HepG2 (cell line): ENCODE measurements around the gene CCDC196. TPM values are rescaled to one million over a fixed set of nuclear protein-coding genes. Genes with fewer than 3 reads are reported as not detected.

Experiments used
- GTF3A ChIP-seq: sonication (generic); formaldehyde crosslinking; conservative IDR thresholded peaks from 2 replicates; pipeline ENCODE4 v1.4.0; 2020; ENCODE audit warnings: mild to moderate bottlenecking, missing genetic modification reagents
- HOXA5 ChIP-seq: sonication (generic); formaldehyde crosslinking; IDR thresholded peaks from 2 replicates; pipeline ENCODE4 v1.4.0; 2020; ENCODE audit warnings: missing genetic modification reagents
- KDM5A ChIP-seq: fragments of 200-600 bp; sonication (generic); IDR thresholded peaks from 2 replicates; pipeline ENCODE4 v1.7.0; 2018; ENCODE audit warnings: antibody characterized with exemption, mild to moderate bottlenecking, low read length, borderline replicate concordance
- MEIS2 ChIP-seq: sonication (generic); formaldehyde crosslinking; IDR thresholded peaks from 2 replicates; pipeline ENCODE4 v1.9.0; 2021; ENCODE audit warnings: mild to moderate bottlenecking, missing genetic modification reagents
- MYC ChIP-seq: sonication (generic); formaldehyde crosslinking; IDR thresholded peaks from 2 replicates; pipeline ENCODE4 v1.9.0; 2021; ENCODE audit warnings: missing genetic modification reagents, borderline replicate concordance
- NFKB2 ChIP-seq: sonication (generic); formaldehyde crosslinking; IDR thresholded peaks from 2 replicates; pipeline ENCODE4 v1.4.0; 2020; ENCODE audit warnings: missing genetic modification reagents, borderline replicate concordance
- PCBP1 ChIP-seq: fragments of 200-400 bp; formaldehyde crosslinking; IDR thresholded peaks from 2 replicates; pipeline ENCODE4 v1.6.1; 2017; ENCODE audit warnings: mild to moderate bottlenecking, low read depth, low read length, borderline replicate concordance
- PCBP2 ChIP-seq: fragments of 200-400 bp; formaldehyde crosslinking; optimal IDR thresholded peaks from 2 replicates; pipeline ENCODE3; 2018; ENCODE audit warnings: low read length, low read depth; ENCODE audit not compliant: poor library complexity, severe bottlenecking
- PLRG1 ChIP-seq: fragments of 450-650 bp; conservative IDR thresholded peaks from 2 replicates; pipeline ENCODE4 v1.6.1; 2016
- RARG ChIP-seq: sonication (generic); formaldehyde crosslinking; IDR thresholded peaks from 2 replicates; pipeline ENCODE4 v1.4.0; 2020; ENCODE audit warnings: low read depth, mild to moderate bottlenecking, missing genetic modification reagents
- RBM39 ChIP-seq: fragments of 200-400 bp; formaldehyde crosslinking; IDR thresholded peaks from one replicate; pipeline ENCODE4 v1.6.1; 2018; ENCODE audit warnings: antibody characterized with exemption, mild to moderate bottlenecking, low read depth, low read length; ENCODE audit not compliant: poor library complexity, severe bottlenecking
- SMARCC2 ChIP-seq: fragments of 450-650 bp; IDR thresholded peaks from 2 replicates; pipeline ENCODE4 v1.6.1; 2017; ENCODE audit warnings: antibody characterized with exemption, mild to moderate bottlenecking
- TAF1 ChIP-seq: sonication (generic); formaldehyde crosslinking; IDR thresholded peaks from 2 replicates; pipeline ENCODE4 v1.4.0; 2020; ENCODE audit warnings: missing genetic modification reagents
- ZBTB38 ChIP-seq: sonication (generic); formaldehyde crosslinking; IDR thresholded peaks from 2 replicates; pipeline ENCODE4 v1.5.1; 2020; ENCODE audit warnings: mild to moderate bottlenecking, missing genetic modification reagents
- ZNF101 ChIP-seq: sonication (generic); formaldehyde crosslinking; IDR thresholded peaks from 2 replicates; pipeline ENCODE4 v1.4.0; 2020; ENCODE audit warnings: mild to moderate bottlenecking, low read depth, missing genetic modification reagents, borderline replicate concordance
- ZNF33B ChIP-seq: sonication (generic); formaldehyde crosslinking; IDR thresholded peaks from 2 replicates; pipeline ENCODE4 v1.5.1; 2020; ENCODE audit warnings: mild to moderate bottlenecking, missing genetic modification reagents
- ZNF44 ChIP-seq: sonication (generic); formaldehyde crosslinking; IDR thresholded peaks from 2 replicates; pipeline ENCODE4 v1.5.1; 2020; ENCODE audit warnings: mild to moderate bottlenecking, missing genetic modification reagents
- ZNF446 ChIP-seq: sonication (generic); formaldehyde crosslinking; IDR thresholded peaks from 2 replicates; pipeline ENCODE4 v1.5.0; 2020; ENCODE audit warnings: mild to moderate bottlenecking, missing genetic modification reagents
- ZNF501 ChIP-seq: sonication (generic); formaldehyde crosslinking; IDR thresholded peaks from 2 replicates; pipeline ENCODE4 v1.5.1; 2020; ENCODE audit warnings: mild to moderate bottlenecking, moderate library complexity, missing genetic modification reagents
- ZNF558 ChIP-seq: sonication (generic); formaldehyde crosslinking; IDR thresholded peaks from 2 replicates; pipeline ENCODE4 v1.9.0; 2022; ENCODE audit warnings: mild to moderate bottlenecking, missing genetic modification reagents, borderline replicate concordance
- ZNF563 ChIP-seq: sonication (generic); formaldehyde crosslinking; IDR thresholded peaks from 2 replicates; pipeline ENCODE4 v1.8.0; 2022; ENCODE audit warnings: mild to moderate bottlenecking, moderate library complexity, missing genetic modification reagents
- ZNF598 ChIP-seq: sonication (generic); formaldehyde crosslinking; IDR thresholded peaks from 2 replicates; pipeline ENCODE4 v1.5.1; 2020; ENCODE audit warnings: mild to moderate bottlenecking, missing genetic modification reagents, borderline replicate concordance
- ZNF678 ChIP-seq: sonication (generic); formaldehyde crosslinking; IDR thresholded peaks from 2 replicates; pipeline ENCODE4 v1.4.0; 2020; ENCODE audit warnings: mild to moderate bottlenecking, missing genetic modification reagents
- ZNF773 ChIP-seq: sonication (generic); formaldehyde crosslinking; IDR thresholded peaks from 2 replicates; pipeline ENCODE4 v1.4.0; 2020; ENCODE audit warnings: missing genetic modification reagents, borderline replicate concordance
- polyA plus RNA-seq, 8 experiments: library from polyadenylated mRNA; depleted of rRNA in 3 of 8; stranded (reverse) in 7 of 8; unstranded in 1 of 8; fragments of >200 nt; fragmentation: Illumina TruSeq in 4 of 8; extraction: Trizol in 4 of 8; gene quantifications; 2 replicates each; pipeline versions ENCODE4 v1.2.1 to v1.2.3, GENCODE V29; 2011 to 2016; ENCODE audit warnings: low read depth in 4 of 8, missing spikeins in 1 of 8, mixed read lengths in 1 of 8; ENCODE audit not compliant: insufficient read depth in 1 of 8
- total RNA-seq, 5 experiments: library from RNA; depleted of rRNA; stranded (reverse); fragments of >200 nt; fragmentation: Illumina TruSeq; extraction: Trizol; gene quantifications; 2 replicates each; pipeline ENCODE4 v1.2.3, GENCODE V29; 2016; ENCODE audit warnings: low read depth in 1 of 5
- TF ChIP-seq, protein P1 (sequence below): sonication (generic); formaldehyde crosslinking; IDR thresholded peaks from 2 replicates; pipeline ENCODE4 v1.4.0; 2020; ENCODE audit warnings: missing genetic modification reagents, borderline replicate concordance
- TF ChIP-seq, protein P2 (sequence below): sonication (generic); formaldehyde crosslinking; IDR thresholded peaks from 2 replicates; pipeline ENCODE4 v1.4.0; 2020; ENCODE audit warnings: missing genetic modification reagents
- TF ChIP-seq, protein P3 (sequence below): IDR thresholded peaks from 2 replicates; pipeline ENCODE4 v1.6.1; 2016

CCDC196 gene
- total and polyA plus RNA-seq, 2 of the 13 experiments (the other 11 are each of a cell fraction or from before 2014, with no cell fraction given): not detected

DNA sequence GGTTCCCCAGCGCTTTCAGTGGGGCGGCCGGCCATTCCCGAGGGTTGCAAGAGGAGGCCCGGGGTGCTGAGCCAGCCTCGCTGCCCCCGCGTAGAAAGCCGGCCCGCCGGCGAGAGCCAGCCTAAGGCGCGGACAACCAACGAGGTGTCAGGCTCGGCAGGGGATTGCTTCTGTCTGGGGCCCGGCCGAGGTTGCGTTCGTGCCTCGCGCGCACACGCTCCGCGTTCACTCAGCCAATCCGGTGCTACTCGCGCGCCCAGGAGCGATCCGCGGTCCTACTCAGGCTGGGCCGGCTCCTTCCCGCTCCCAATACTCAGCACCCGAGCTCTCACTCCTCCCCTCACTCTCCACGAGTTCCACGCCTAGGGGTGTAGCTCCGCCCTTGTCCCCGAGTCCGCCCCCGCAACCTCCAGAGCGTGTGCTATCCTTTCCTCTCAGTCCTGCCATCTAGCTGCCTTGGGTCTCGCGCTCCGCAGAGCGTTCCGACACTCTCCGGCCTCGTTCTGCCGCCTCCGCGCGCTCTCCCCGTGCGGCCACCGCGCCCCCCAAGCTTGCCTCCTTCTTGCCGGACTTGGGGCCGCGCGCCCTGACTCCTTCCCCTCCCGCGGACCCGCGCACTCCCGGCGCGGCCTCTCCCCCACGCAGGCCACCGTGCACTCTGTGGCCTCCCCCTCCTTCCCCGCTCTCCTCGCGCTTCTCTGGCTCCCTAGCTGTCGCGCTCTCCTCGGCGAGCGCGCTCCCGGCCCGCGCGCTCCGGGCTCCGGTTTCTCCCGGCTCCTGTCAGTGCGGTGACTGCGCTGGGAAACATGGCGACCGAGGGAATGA, 21.8 kb downstream of the CCDC196 start, which contains the start of gene GPHN (continued):
- TF ChIP-seq ZNF558 (CRISPR knock-in tag) (peak; percentile 68; the same call in 1 of the 2 replicates), ZNF446 (no peak), RBM39 (peak; percentile 88), ZNF501 (peak; percentile 86), ZBTB38 (CRISPR knock-in tag) (peak; percentile 55), PLRG1 (no peak), TAF1 (CRISPR knock-in tag) (peak; percentile 95), RARG (CRISPR knock-in tag) (no peak), ZNF598 (CRISPR knock-in tag) (no peak; the same call in 1 of the 2 replicates), ZNF101 (no peak), NFKB2 (peak; percentile 51), ZNF33B (CRISPR knock-in tag) (no peak), ZNF44 (no peak), MEIS2 (CRISPR knock-in tag) (peak; percentile 87), KDM5A (no peak), PCBP2 (no peak), SMARCC2 (no peak), MYC (CRISPR knock-in tag) (peak; percentile 91), PCBP1 (no peak), HOXA5 (CRISPR knock-in tag) (peak; percentile 74; the same call in 1 of the 2 replicates), ZNF773 (CRISPR knock-in tag) (peak; percentile 61; the same call in 1 of the 2 replicates), ZNF563 (CRISPR knock-in tag) (peak; percentile 97), ZNF678 (CRISPR knock-in tag) (no peak), GTF3A (CRISPR knock-in tag) (no peak)
- TF ChIP-seq, protein P1, sequence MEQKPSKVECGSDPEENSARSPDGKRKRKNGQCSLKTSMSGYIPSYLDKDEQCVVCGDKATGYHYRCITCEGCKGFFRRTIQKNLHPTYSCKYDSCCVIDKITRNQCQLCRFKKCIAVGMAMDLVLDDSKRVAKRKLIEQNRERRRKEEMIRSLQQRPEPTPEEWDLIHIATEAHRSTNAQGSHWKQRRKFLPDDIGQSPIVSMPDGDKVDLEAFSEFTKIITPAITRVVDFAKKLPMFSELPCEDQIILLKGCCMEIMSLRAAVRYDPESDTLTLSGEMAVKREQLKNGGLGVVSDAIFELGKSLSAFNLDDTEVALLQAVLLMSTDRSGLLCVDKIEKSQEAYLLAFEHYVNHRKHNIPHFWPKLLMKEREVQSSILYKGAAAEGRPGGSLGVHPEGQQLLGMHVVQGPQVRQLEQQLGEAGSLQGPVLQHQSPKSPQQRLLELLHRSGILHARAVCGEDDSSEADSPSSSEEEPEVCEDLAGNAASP (CRISPR knock-in tag): peak; percentile 59; the same call in 1 of the 2 replicates
- TF ChIP-seq, protein P2, sequence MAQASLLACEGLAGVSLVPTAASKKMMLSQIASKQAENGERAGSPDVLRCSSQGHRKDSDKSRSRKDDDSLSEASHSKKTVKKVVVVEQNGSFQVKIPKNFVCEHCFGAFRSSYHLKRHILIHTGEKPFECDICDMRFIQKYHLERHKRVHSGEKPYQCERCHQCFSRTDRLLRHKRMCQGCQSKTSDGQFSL: peak; percentile 76; the same call in 1 of the 2 replicates
- TF ChIP-seq, protein P3, sequence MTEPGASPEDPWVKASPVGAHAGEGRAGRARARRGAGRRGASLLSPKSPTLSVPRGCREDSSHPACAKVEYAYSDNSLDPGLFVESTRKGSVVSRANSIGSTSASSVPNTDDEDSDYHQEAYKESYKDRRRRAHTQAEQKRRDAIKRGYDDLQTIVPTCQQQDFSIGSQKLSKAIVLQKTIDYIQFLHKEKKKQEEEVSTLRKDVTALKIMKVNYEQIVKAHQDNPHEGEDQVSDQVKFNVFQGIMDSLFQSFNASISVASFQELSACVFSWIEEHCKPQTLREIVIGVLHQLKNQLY (CRISPR knock-in tag): 0 out of 2 replicates have a peak, but pooled peaks have one; percentile 24
